Immature natural killer cell (primary cell): ENCODE measurements around the gene CRLF2. TPM values are rescaled to one million over a fixed set of nuclear protein-coding genes. Genes with fewer than 3 reads are reported as not detected.
A peak's percentile ranks its signal among the peaks of the same experiment; 100 is the strongest.
"Not testable (repeated sequence)": the region's sequence is repeated elsewhere in the genome, so short reads cannot be mapped to it uniquely, and the experiment has no call there.

Experiments
- DNase-seq, 3 donors: peaks; one replicate each; pipeline ENCODE4 v3.0.0; 2022; ENCODE audit warnings: mixed read lengths in 1 of 3
- H3K27ac Mint-ChIP-seq, 6 donors: one replicate each; pipeline ENCODE4 v1.8.0; 2020; ENCODE audit warnings: mixed read lengths in 6 of 6, mild to moderate bottlenecking in 5 of 6, inconsistent platforms in 4 of 6, moderate library complexity in 3 of 6
- H3K27me3 Mint-ChIP-seq, 3 donors: one replicate each; pipeline ENCODE4 v1.8.0; 2020 to 2021; ENCODE audit warnings: low read depth in 3 of 3, mild to moderate bottlenecking in 3 of 3, mixed read lengths in 3 of 3, moderate library complexity in 3 of 3, inconsistent platforms in 1 of 3
- H3K36me3 Mint-ChIP-seq, 3 donors: one replicate each; pipeline ENCODE4 v1.8.0; 2020; ENCODE audit warnings: mixed read lengths in 3 of 3, inconsistent platforms in 2 of 3, mild to moderate bottlenecking in 2 of 3
- H3K4me1 Mint-ChIP-seq, 2 donors: one replicate each; pipeline ENCODE4 v1.8.0; 2020; ENCODE audit warnings: inconsistent platforms in 2 of 2, mild to moderate bottlenecking in 2 of 2, mixed read lengths in 2 of 2, moderate library complexity in 1 of 2
- H3K4me3 Mint-ChIP-seq, 5 donors: one replicate each; pipeline ENCODE4 v1.8.0; 2020; ENCODE audit warnings: mild to moderate bottlenecking in 5 of 5, mixed read lengths in 5 of 5, inconsistent platforms in 3 of 5, moderate library complexity in 3 of 5
- H3K9me3 Mint-ChIP-seq, 6 donors: one replicate each; pipeline ENCODE4 v1.8.0; 2020; ENCODE audit warnings: mild to moderate bottlenecking in 6 of 6, mixed read lengths in 6 of 6, inconsistent platforms in 4 of 6, moderate library complexity in 3 of 6
- polyA plus RNA-seq, 3 donors: library from polyadenylated mRNA; unstranded; fragments of 300-500 nt; fragmentation: Illumina TruSeq; gene quantifications; one replicate each; pipeline ENCODE4 v1.2.3, GENCODE V29; 2021

Gene CRLF2
- polyA plus RNA-seq, 3 donors from 2014 or later = not detected

GRCh38 chrX:1228101-1228500 is 15.7 kb upstream of the CRLF2 start:
- not testable (repeated sequence) for DNase-seq, H3K36me3 Mint-ChIP-seq, H3K27ac Mint-ChIP-seq, H3K4me1 Mint-ChIP-seq, H3K9me3 Mint-ChIP-seq, H3K4me3 Mint-ChIP-seq
- peaks cover 0 to 10% (median 5%) of the 10 kb centered on the region in 3 donors for H3K27me3 Mint-ChIP-seq

GRCh38 chrX:1226249-1226648 is 13.8 kb upstream of the CRLF2 start:
- H3K9me3 Mint-ChIP-seq = peaks cover 0 to 5% (median 1%) of the 10 kb centered on the region in 6 donors
- no peaks in the 10 kb centered on the region for H3K4me1 Mint-ChIP-seq
- no peak for DNase-seq
- H3K27me3 Mint-ChIP-seq = peaks cover 0 to 10% (median 4%) of the 10 kb centered on the region in 3 donors
- H3K36me3 Mint-ChIP-seq = no peaks in the 10 kb centered on the region
- no peak overlapping the region for H3K27ac Mint-ChIP-seq
- no peak overlapping the region for H3K4me3 Mint-ChIP-seq

GRCh38 chrX:1224954-1225353 is 12.5 kb upstream of the CRLF2 start:
- Mint-ChIP-seq H3K9me3 (peaks cover 0 to 5% (median 1%) of the 10 kb centered on the region in 6 donors), H3K4me1 (no peaks in the 10 kb centered on the region), H3K27me3 (peaks cover 0 to 8% (median 4%) of the 10 kb centered on the region in 3 donors), H3K27ac (no peak overlapping the region), H3K36me3 (no peaks in the 10 kb centered on the region), H3K4me3 (no peak overlapping the region)
- DNase-seq = no peak

GRCh38 chrX:1223242-1223600 is 10.8 kb upstream of the CRLF2 start:
- peaks cover 0 to 6% (median 4%) of the 10 kb centered on the region in 3 donors for H3K27me3 Mint-ChIP-seq
- no peaks in the 10 kb centered on the region for H3K4me1 Mint-ChIP-seq
- H3K9me3 Mint-ChIP-seq = peaks cover 0 to 5% (median 1%) of the 10 kb centered on the region in 6 donors
- H3K36me3 Mint-ChIP-seq = no peaks in the 10 kb centered on the region
- DNase-seq = no peak
- H3K4me3 Mint-ChIP-seq = no peak overlapping the region
- no peak overlapping the region for H3K27ac Mint-ChIP-seq

- peaks cover 0 to 6% (median 4%) of the 10 kb centered on the region in 3 donors for H3K27me3 Mint-ChIP-seq
- no peaks in the 10 kb centered on the region for H3K4me1 Mint-ChIP-seq
- H3K4me3 Mint-ChIP-seq = no peak overlapping the region
- DNase-seq = no peak
- peaks cover 0 to 5% (median 1%) of the 10 kb centered on the region in 6 donors for H3K9me3 Mint-ChIP-seq
- no peaks in the 10 kb centered on the region for H3K36me3 Mint-ChIP-seq
- no peak overlapping the region for H3K27ac Mint-ChIP-seq
Measured at GRCh38 chrX:1222531-1223241, 10.2 kb upstream of the CRLF2 start.

- Mint-ChIP-seq H3K9me3 (peaks cover 0 to 5% (median 1%) of the 10 kb centered on the region in 6 donors), H3K36me3 (no peaks in the 10 kb centered on the region), H3K4me1 (no peaks in the 10 kb centered on the region), H3K27me3 (peaks cover 0 to 8% (median 6%) of the 10 kb centered on the region in 3 donors), H3K27ac (no peak overlapping the region), H3K4me3 (no peak overlapping the region)
- no peak for DNase-seq
Measured at GRCh38 chrX:1221296-1221845, 8.9 kb upstream of the CRLF2 start.

- H3K27ac Mint-ChIP-seq = no peak overlapping the region
- peaks cover 0 to 14% (median 2%) of the 10 kb centered on the region in 3 donors for H3K27me3 Mint-ChIP-seq
- H3K4me1 Mint-ChIP-seq = peaks cover 0 to 3% of the 10 kb centered on the region in 2 donors
- H3K4me3 Mint-ChIP-seq = no peak overlapping the region
- H3K9me3 Mint-ChIP-seq = peaks cover 0 to 3% (median under 1%) of the 10 kb centered on the region in 6 donors
- no peaks in the 10 kb centered on the region for H3K36me3 Mint-ChIP-seq
- DNase-seq = no peak
Measured at GRCh38 chrX:1218286-1218685, 5.8 kb upstream of the CRLF2 start.

GRCh38 chrX:1215123-1215823 is 2.8 kb upstream of the CRLF2 start:
- Mint-ChIP-seq H3K4me3 (no peak overlapping the region), H3K9me3 (peaks cover 0 to 2% (median 0%) of the 10 kb centered on the region in 6 donors), H3K36me3 (no peaks in the 10 kb centered on the region), H3K4me1 (peaks cover 6 to 9% of the 10 kb centered on the region in 2 donors), H3K27me3 (peaks cover 2 to 20% (median 6%) of the 10 kb centered on the region in 3 donors), H3K27ac (no peak overlapping the region)
- no peak for DNase-seq

GRCh38 chrX:1213971-1214370 is 1.5 kb upstream of the CRLF2 start:
- H3K4me1 Mint-ChIP-seq = peaks cover 6 to 9% of the 10 kb centered on the region in 2 donors
- no peak overlapping the region for H3K4me3 Mint-ChIP-seq
- peaks cover 0 to 2% (median 0%) of the 10 kb centered on the region in 6 donors for H3K9me3 Mint-ChIP-seq
- no peak overlapping the region for H3K27ac Mint-ChIP-seq
- H3K27me3 Mint-ChIP-seq = peaks cover 3 to 20% (median 8%) of the 10 kb centered on the region in 3 donors
- no peaks in the 10 kb centered on the region for H3K36me3 Mint-ChIP-seq
- DNase-seq = no peak

- H3K27me3 Mint-ChIP-seq = peaks cover 4 to 20% (median 13%) of the 10 kb centered on the region in 3 donors
- peak overlapping the region in 1 of 5 donors; percentile 38 for H3K4me3 Mint-ChIP-seq
- H3K36me3 Mint-ChIP-seq = no peaks in the 10 kb centered on the region
- H3K4me1 Mint-ChIP-seq = peaks cover 19 to 25% of the 10 kb centered on the region in 2 donors
- H3K9me3 Mint-ChIP-seq = peaks cover 0 to 5% (median 0%) of the 10 kb centered on the region in 6 donors
- peak overlapping the region in 1 of 6 donors; percentile 3 for H3K27ac Mint-ChIP-seq
- DNase-seq = no peak
Measured at GRCh38 chrX:1210844-1211243, 1.6 kb downstream of the CRLF2 start.

- no peaks in the 10 kb centered on the region for H3K36me3 Mint-ChIP-seq
- DNase-seq = no peak
- H3K9me3 Mint-ChIP-seq = peaks cover 0 to 5% (median 0%) of the 10 kb centered on the region in 6 donors
- peaks cover 28 to 33% of the 10 kb centered on the region in 2 donors for H3K4me1 Mint-ChIP-seq
- H3K27me3 Mint-ChIP-seq = peaks cover 5 to 14% (median 10%) of the 10 kb centered on the region in 3 donors
- peak overlapping the region in 3 of 5 donors; percentile 7 to 92 (median 51) for H3K4me3 Mint-ChIP-seq
- no peak overlapping the region for H3K27ac Mint-ChIP-seq
Measured at GRCh38 chrX:1207496-1208025, 4.9 kb downstream of the CRLF2 start.

GRCh38 chrX:1205681-1206611 is 6.5 kb downstream of the CRLF2 start:
- H3K27ac Mint-ChIP-seq = no peak overlapping the region
- H3K4me3 Mint-ChIP-seq = peak overlapping the region; percentile 70 to 80 (median 76)
- H3K27me3 Mint-ChIP-seq = peaks cover 4 to 16% (median 7%) of the 10 kb centered on the region in 3 donors
- H3K4me1 Mint-ChIP-seq = peaks cover 24 to 28% of the 10 kb centered on the region in 2 donors
- peaks cover 0 to 3% (median 0%) of the 10 kb centered on the region in 6 donors for H3K9me3 Mint-ChIP-seq
- no peaks in the 10 kb centered on the region for H3K36me3 Mint-ChIP-seq
- peak in 2 of 3 donors; percentile 17 to 22 for DNase-seq

GRCh38 chrX:1202251-1202650 is 10.2 kb downstream of the CRLF2 start:
- peaks cover 10 to 16% of the 10 kb centered on the region in 2 donors for H3K4me1 Mint-ChIP-seq
- no peak overlapping the region for H3K4me3 Mint-ChIP-seq

More at GRCh38 chrX:1202251-1202650, 10.2 kb downstream of the CRLF2 start:
- no peak overlapping the region for H3K27ac Mint-ChIP-seq
- H3K36me3 Mint-ChIP-seq = no peaks in the 10 kb centered on the region
- no peak for DNase-seq
- H3K9me3 Mint-ChIP-seq = no peaks in the 10 kb centered on the region
- peaks cover 0 to 5% (median 5%) of the 10 kb centered on the region in 3 donors for H3K27me3 Mint-ChIP-seq
